H1 (cell line): ENCODE measurements around the gene TGFBI.

ENCODE experiments used
- CHD2 ChIP-seq: IDR thresholded peaks from 2 replicates; pipeline ENCODE4 v1.6.1; 2012; ENCODE audit warnings: low read length, improper control_type of control experiment
- CTCF ChIP-seq, 3 experiments: IDR thresholded peaks; 1 replicate in 2 of 3; 2 replicates in 1 of 3; pipeline versions ENCODE4 v1.5.1 to v1.6.1; 2011; ENCODE audit warnings: low read length in 3 of 3, mild to moderate bottlenecking in 3 of 3, inconsistent platforms in 2 of 3, low read depth in 1 of 3, moderate library complexity in 1 of 3; ENCODE audit not compliant: insufficient read depth in 1 of 3; ENCODE audit errors: control extremely low read depth in 1 of 3
- E2F6 ChIP-seq: IDR thresholded peaks from 2 replicates; pipeline ENCODE4 v1.6.1; 2012; ENCODE audit warnings: inconsistent platforms
- EP300 ChIP-seq, 2 experiments: IDR thresholded peaks; 1 replicate in 1 of 2; 2 replicates in 1 of 2; pipeline ENCODE4 v1.6.1; 2011 to 2012; ENCODE audit warnings: low read depth in 2 of 2, low read length in 2 of 2, mild to moderate bottlenecking in 2 of 2, borderline replicate concordance in 1 of 2, inconsistent platforms in 1 of 2, moderate library complexity in 1 of 2
- HDAC2 ChIP-seq, 2 experiments: fragments of 300-600 bp in 1 of 2; sonication (generic) in 1 of 2; IDR thresholded peaks; 2 replicates each; pipeline ENCODE4 v1.6.1; 2011 to 2012; ENCODE audit warnings: low read depth in 2 of 2, low read length in 2 of 2, mild to moderate bottlenecking in 2 of 2, moderate library complexity in 2 of 2, borderline replicate concordance in 1 of 2, inconsistent platforms in 1 of 2
- POLR2AphosphoS5 ChIP-seq: IDR thresholded peaks from 2 replicates; pipeline ENCODE4 v1.6.1; 2011; ENCODE audit warnings: low read depth, low read length
- RBBP5 ChIP-seq: IDR thresholded peaks from 2 replicates; pipeline ENCODE4 v1.7.1; 2012; ENCODE audit warnings: low read depth, mild to moderate bottlenecking, inconsistent platforms, low read length, moderate library complexity, borderline replicate concordance
- ZNF274 ChIP-seq: IDR thresholded peaks from 2 replicates; pipeline ENCODE4 v1.7.0; 2012; ENCODE audit warnings: low read length, borderline replicate concordance; ENCODE audit errors: extremely low read depth

GRCh38 chr5:136025900-136026299, 2.9 kb upstream of the TGFBI start:
- TF ChIP-seq ZNF274 (no peak), CTCF (IDR thresholded peaks at IDR 0.05; ENCODE audit: control extremely low read depth in 1 of 3, insufficient read depth in 1 of 3, low read depth in 1 of 3, low read length in 3 of 3) (no peak), POLR2AphosphoS5 (no peak), RBBP5 (no peak), E2F6 (no peak), CHD2 (no peak), EP300 (IDR thresholded peaks at IDR 0.05; ENCODE audit: borderline replicate concordance in 1 of 2, low read depth in 2 of 2, low read length in 2 of 2) (no peak), HDAC2 (IDR thresholded peaks at IDR 0.05; ENCODE audit: borderline replicate concordance in 1 of 2, low read depth in 2 of 2, low read length in 2 of 2) (no peak)
